ENCODE data around the gene GSS.

GRCh38 chr20:34994509-34995131 lies 39.0 kb upstream of the GSS start:
- TF ChIP-seq, protein P1, sequence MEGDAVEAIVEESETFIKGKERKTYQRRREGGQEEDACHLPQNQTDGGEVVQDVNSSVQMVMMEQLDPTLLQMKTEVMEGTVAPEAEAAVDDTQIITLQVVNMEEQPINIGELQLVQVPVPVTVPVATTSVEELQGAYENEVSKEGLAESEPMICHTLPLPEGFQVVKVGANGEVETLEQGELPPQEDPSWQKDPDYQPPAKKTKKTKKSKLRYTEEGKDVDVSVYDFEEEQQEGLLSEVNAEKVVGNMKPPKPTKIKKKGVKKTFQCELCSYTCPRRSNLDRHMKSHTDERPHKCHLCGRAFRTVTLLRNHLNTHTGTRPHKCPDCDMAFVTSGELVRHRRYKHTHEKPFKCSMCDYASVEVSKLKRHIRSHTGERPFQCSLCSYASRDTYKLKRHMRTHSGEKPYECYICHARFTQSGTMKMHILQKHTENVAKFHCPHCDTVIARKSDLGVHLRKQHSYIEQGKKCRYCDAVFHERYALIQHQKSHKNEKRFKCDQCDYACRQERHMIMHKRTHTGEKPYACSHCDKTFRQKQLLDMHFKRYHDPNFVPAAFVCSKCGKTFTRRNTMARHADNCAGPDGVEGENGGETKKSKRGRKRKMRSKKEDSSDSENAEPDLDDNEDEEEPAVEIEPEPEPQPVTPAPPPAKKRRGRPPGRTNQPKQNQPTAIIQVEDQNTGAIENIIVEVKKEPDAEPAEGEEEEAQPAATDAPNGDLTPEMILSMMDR (IDR thresholded peaks at IDR 0.05): no peak
- no peak for TF ChIP-seq POLR2A (IDR thresholded peaks at IDR 0.05)
